PFSK-1 (cell line): Measurements from ENCODE around the gene RPGR.

Experiments used
- FOXP2 ChIP-seq: optimal IDR thresholded peaks from 2 replicates; pipeline ENCODE3; 2011; ENCODE audit warnings: borderline replicate concordance, control low read depth, inconsistent platforms; ENCODE audit not compliant: insufficient read depth; ENCODE audit errors: extremely low read length, extremely low read depth
- POLR2AphosphoS5 ChIP-seq: IDR thresholded peaks from 2 replicates; pipeline ENCODE4 v1.6.1; 2012; ENCODE audit warnings: low read depth, mild to moderate bottlenecking, control low read depth, low read length, moderate library complexity
- REST ChIP-seq, 2 experiments: IDR thresholded peaks; 2 replicates each; pipeline versions ENCODE4 v1.6.1 to v1.8.0; 2011 to 2012; ENCODE audit warnings: low read depth in 2 of 2, low read length in 2 of 2, control low read depth in 1 of 2, inconsistent platforms in 1 of 2, mild to moderate bottlenecking in 1 of 2, moderate library complexity in 1 of 2; ENCODE audit not compliant: insufficient read depth in 1 of 2
- SIN3A ChIP-seq: IDR thresholded peaks from 2 replicates; pipeline ENCODE4 v1.6.1; 2012; ENCODE audit warnings: mild to moderate bottlenecking, low read length, moderate library complexity, borderline replicate concordance; ENCODE audit not compliant: insufficient read depth
- TAF1 ChIP-seq: IDR thresholded peaks from 2 replicates; pipeline ENCODE4 v1.6.1; 2012; ENCODE audit warnings: low read length, control low read depth, borderline replicate concordance; ENCODE audit not compliant: insufficient read depth

DNA sequence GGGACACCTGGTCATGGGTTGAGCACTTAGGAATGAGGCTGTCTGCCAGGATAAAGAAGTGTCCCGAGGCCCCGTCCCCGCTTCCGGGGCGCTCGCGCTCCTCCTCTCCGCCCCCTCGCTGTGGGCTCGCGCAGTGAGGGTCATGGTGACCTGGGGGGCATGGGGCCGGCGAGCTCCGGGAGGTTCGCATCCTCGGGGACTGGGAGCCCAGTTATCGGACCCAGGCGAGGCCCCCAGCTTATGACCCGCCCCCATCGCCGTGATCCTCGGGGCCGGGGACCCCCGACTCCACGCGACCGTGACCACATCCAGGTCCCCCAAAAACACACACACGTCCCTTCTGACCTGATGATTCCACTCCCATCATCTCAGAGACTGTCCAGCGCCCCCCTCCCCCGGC is 71.3 kb downstream of the RPGR start:
- no peak for TF ChIP-seq REST (IDR thresholded peaks at IDR 0.05; ENCODE audit: insufficient read depth in 1 of 2, low read depth in 2 of 2, low read length in 2 of 2)
- no peak for TF ChIP-seq TAF1
- TF ChIP-seq POLR2AphosphoS5, result no peak
- TF ChIP-seq SIN3A, result no peak
- no peak for TF ChIP-seq FOXP2
